Lower lobe of right lung (tissue), 2 donors: ENCODE data around the gene HOXB3. TPM values are rescaled to one million over a fixed set of nuclear protein-coding genes. Genes with fewer than 3 reads are reported as not detected.
"Not testable (repeated sequence)": the region's sequence is repeated elsewhere in the genome, so short reads cannot be mapped to it uniquely, and the experiment has no call there.

Experiments used
- ATAC-seq, 2 donors: fragments of 200-7000 bp; cut with Tn5 transposase; one replicate each; pipeline ENCODE4 v1.9.1; 2020 to 2022; ENCODE audit warnings: mild to moderate bottlenecking in 2 of 2, moderate library complexity in 2 of 2
- DNase-seq: peaks from one replicate; pipeline ENCODE4 v3.0.0-alpha.2; 2020
- H3K27ac ChIP-seq: fragments of 200-600 bp; one replicate; pipeline ENCODE4 v1.8.0; 2022
- H3K27me3 ChIP-seq: fragments of 200-600 bp; one replicate; pipeline ENCODE4 v1.8.0; 2022; ENCODE audit warnings: low read depth
- H3K36me3 ChIP-seq: fragments of 200-600 bp; one replicate; pipeline ENCODE4 v1.8.0; 2022; ENCODE audit warnings: mild to moderate bottlenecking
- H3K4me1 ChIP-seq: fragments of 200-600 bp; one replicate; pipeline ENCODE4 v1.8.0; 2022
- H3K4me3 ChIP-seq: fragments of 200-600 bp; one replicate; pipeline ENCODE4 v1.8.0; 2022; ENCODE audit warnings: mild to moderate bottlenecking
- H3K9me3 ChIP-seq: fragments of 200-600 bp; one replicate; pipeline ENCODE4 v1.8.0; 2022
- intact Hi-C: fragments of 100-400 bp; cut with DNase I; formaldehyde crosslinking; loops from one replicate; pipeline ENCODE4 v1.11.0; 2022
- total RNA-seq: library from RNA; stranded (reverse); fragmentation: NEBNext Ultra II Directional; extraction: Animal tissue kit (Norgen Biotek cat#: 25700); gene quantifications from one replicate; pipeline ENCODE4 v1.2.1, GENCODE V29; 2021
- TF ChIP-seq, protein P1 (sequence below): fragments of 200-600 bp; IDR thresholded peaks from one replicate; pipeline ENCODE4 v1.8.0; 2022; ENCODE audit warnings: antibody characterized with exemption, mild to moderate bottlenecking
- donor health status: DM: no; HTN: yes; CAD: no; lungs with severe emphysema.

Gene HOXB3
- total RNA-seq, 1 donor from 2014 or later, result 11.3 TPM

DNA sequence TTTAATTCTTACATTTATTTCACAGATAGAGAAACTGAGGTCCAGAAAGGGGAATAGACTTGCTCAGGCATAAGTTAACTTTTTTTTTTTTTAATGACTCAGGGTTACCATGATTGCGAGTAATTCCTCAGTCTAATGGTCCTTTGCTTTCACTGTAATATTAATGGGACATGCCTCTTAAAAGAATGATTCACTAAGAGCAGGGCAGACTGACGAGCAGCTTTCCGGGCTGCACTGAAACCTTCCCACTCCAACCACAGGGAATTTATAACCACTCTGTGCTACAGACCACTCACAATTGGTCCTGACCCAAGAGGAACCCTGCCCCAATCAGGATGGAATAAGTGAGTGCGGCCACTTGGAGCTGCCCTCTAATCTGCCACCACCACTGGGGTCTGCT, 50.9 kb downstream of the HOXB3 start:
- Histone ChIP-seq H3K4me1 (no peaks in the 10 kb centered on the region), H3K9me3 (no peaks in the 10 kb centered on the region), H3K4me3 (no peak overlapping the region), H3K27ac (no peak overlapping the region), H3K27me3 (peaks cover 58% of the 10 kb centered on the region), H3K36me3 (no peaks in the 10 kb centered on the region)
- no peak for ATAC-seq
- intact Hi-C loops, result no loop called here
- TF ChIP-seq, protein P1, sequence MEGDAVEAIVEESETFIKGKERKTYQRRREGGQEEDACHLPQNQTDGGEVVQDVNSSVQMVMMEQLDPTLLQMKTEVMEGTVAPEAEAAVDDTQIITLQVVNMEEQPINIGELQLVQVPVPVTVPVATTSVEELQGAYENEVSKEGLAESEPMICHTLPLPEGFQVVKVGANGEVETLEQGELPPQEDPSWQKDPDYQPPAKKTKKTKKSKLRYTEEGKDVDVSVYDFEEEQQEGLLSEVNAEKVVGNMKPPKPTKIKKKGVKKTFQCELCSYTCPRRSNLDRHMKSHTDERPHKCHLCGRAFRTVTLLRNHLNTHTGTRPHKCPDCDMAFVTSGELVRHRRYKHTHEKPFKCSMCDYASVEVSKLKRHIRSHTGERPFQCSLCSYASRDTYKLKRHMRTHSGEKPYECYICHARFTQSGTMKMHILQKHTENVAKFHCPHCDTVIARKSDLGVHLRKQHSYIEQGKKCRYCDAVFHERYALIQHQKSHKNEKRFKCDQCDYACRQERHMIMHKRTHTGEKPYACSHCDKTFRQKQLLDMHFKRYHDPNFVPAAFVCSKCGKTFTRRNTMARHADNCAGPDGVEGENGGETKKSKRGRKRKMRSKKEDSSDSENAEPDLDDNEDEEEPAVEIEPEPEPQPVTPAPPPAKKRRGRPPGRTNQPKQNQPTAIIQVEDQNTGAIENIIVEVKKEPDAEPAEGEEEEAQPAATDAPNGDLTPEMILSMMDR, result no peak
- DNase-seq, result no peak

- ATAC-seq (no peak), DNase-seq (no peak)
- Histone ChIP-seq H3K36me3 (no peaks in the 10 kb centered on the region), H3K4me3 (no peak overlapping the region), H3K27me3 (peaks cover 40% of the 10 kb centered on the region), H3K9me3 (no peaks in the 10 kb centered on the region), H3K27ac (no peak overlapping the region), H3K4me1 (no peaks in the 10 kb centered on the region)
- TF ChIP-seq, protein P1, result no peak
- intact Hi-C loops, result no loop called here
Observed at GRCh38 chr17:48537316-48537715, 52.7 kb downstream of the HOXB3 start.

DNA sequence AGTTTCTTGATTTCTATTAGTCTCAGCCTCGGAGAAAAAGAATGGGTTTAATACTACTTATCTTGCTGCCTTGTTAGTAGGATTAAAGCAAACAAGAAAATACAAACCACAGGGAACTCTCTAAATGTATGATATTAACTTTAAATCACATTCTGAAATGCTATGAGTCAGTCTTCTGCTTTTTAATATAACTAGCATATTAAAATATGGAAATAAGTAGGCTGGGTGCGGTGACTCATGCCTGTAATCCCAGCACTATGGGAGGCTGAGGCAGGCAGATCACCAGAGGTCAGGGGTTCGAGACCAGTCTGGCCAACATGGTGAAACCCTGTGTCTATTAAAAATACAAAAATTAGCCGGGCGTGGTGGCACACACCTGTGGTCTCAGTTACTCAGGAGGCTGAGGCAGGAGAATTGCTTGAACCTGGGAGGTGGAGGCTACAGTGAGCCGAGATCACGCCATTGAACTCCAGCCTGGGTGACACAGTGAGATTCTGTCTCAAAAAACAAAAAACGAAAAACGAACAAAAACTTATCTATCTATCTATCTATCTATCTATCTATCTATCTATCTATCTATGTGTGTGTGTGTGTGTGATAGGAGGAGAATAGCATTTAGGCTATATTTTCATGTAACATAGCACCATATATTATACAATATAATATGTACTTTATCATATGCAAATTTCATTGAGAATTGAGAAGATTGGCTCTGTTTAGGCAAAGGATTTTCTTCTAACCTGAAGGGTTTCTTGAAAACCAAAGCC, 54.1 kb downstream of the HOXB3 start:
- H3K9me3 ChIP-seq, DNase-seq, intact Hi-C loops, H3K4me3 ChIP-seq, H3K27ac ChIP-seq, H3K4me1 ChIP-seq, ATAC-seq, H3K36me3 ChIP-seq: not testable (repeated sequence)
- H3K27me3 ChIP-seq, result peaks cover 28% of the 10 kb centered on the region

GRCh38 chr17:48532261-48532660, 57.8 kb downstream of the HOXB3 start:
- H3K4me1 ChIP-seq, result no peaks in the 10 kb centered on the region
- no peak overlapping the region for H3K27ac ChIP-seq
- no peaks in the 10 kb centered on the region for H3K9me3 ChIP-seq
- no peaks in the 10 kb centered on the region for H3K36me3 ChIP-seq
- no peak overlapping the region for H3K4me3 ChIP-seq
- intact Hi-C loops, result no loop called here
- TF ChIP-seq, protein P1, result no peak
- no peak for ATAC-seq
- peaks cover 26% of the 10 kb centered on the region for H3K27me3 ChIP-seq
- DNase-seq, result no peak

DNA sequence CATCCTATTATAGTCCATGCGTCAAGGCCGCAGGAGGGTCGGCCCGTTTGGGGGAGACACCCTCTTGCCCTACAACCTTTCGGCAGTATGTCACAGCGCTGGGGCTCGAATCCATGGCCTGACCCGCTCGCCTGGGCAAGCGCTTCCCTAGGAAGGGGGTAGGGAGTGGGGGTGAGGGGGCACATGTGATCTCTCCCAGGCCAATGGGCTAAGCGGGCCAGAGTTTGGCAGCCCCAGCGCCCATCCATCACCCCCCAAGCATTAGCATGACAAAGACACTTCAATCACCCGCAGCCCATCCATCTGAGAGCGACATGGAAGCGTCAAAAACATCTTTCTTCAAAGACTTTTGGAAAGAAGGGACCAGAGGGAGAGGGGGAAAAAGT, 59.2 kb downstream of the HOXB3 start, which contains the start of gene HOXB1:
Gene HOXB1 (minus strand): TSS at position 125 of the 386 bp plus-strand sequence. CDS start 107 bp downstream, at position 18.
- ATAC-seq, result no peak
- Histone ChIP-seq H3K36me3 (no peaks in the 10 kb centered on the region), H3K27me3 (peaks cover 40% of the 10 kb centered on the region), H3K9me3 (no peaks in the 10 kb centered on the region), H3K4me1 (no peaks in the 10 kb centered on the region), H3K4me3 (no peak within 1 kb of the TSS), H3K27ac (no peak within 1 kb of the TSS)
- intact Hi-C loops, result no loop called here
- TF ChIP-seq, protein P1, result no peak
- no peak for DNase-seq

- intact Hi-C loops, result no loop called here
- H3K36me3 ChIP-seq, result no peaks in the 10 kb centered on the region
- H3K4me3 ChIP-seq, result no peak overlapping the region
- H3K27ac ChIP-seq, result no peak overlapping the region
- no peaks in the 10 kb centered on the region for H3K4me1 ChIP-seq
- TF ChIP-seq, protein P1, result no peak
- no peaks in the 10 kb centered on the region for H3K9me3 ChIP-seq
- DNase-seq (no peak), ATAC-seq (peak in 1 of 2 donors; percentile 21)
- H3K27me3 ChIP-seq, result peaks cover 41% of the 10 kb centered on the region
Observed at GRCh38 chr17:48530208-48530886, 59.7 kb downstream of the HOXB3 start.
